Pulmonary artery endothelial cell (primary cell): ENCODE data around the gene MRPL22. TPM values are rescaled to one million over a fixed set of nuclear protein-coding genes. Genes with fewer than 3 reads are reported as not detected.
"Not testable (repeated sequence)": the region's sequence is repeated elsewhere in the genome, so short reads cannot be mapped to it uniquely, and the experiment has no call there.

ENCODE experiments used
- DNase-seq: peaks from one replicate; pipeline ENCODE4 v3.0.0-alpha.2; 2011; ENCODE audit warnings: low read depth, low spot score
- total RNA-seq: library from RNA; depleted of rRNA; stranded (reverse); fragments of >200 nt; gene quantifications from 2 replicates; pipeline ENCODE4 v1.2.3, GENCODE V29; 2014

Gene MRPL22
- total RNA-seq, 1 donor from 2014 or later: 62.6 TPM

DNA sequence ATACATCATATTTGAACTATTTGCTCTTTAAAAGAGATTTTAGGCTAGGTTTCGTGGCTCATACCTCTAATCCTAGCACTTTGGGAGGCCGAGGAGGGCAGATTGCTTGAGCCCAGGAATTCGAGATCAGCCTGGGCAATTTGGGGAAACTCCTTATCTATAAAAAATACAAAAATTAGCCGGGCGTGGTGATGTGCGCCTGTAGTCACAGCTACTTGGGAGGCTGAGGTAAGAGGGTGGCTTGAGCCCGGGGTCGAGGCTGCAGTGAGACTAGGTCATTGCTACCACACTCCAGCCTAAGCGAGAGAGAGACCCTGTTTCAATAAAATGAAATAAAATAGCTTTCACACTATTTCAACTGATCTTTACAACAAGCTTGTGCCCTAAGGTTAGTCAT lies 500 bp upstream of the MRPL22 start:
- DNase-seq: no peak

DNA sequence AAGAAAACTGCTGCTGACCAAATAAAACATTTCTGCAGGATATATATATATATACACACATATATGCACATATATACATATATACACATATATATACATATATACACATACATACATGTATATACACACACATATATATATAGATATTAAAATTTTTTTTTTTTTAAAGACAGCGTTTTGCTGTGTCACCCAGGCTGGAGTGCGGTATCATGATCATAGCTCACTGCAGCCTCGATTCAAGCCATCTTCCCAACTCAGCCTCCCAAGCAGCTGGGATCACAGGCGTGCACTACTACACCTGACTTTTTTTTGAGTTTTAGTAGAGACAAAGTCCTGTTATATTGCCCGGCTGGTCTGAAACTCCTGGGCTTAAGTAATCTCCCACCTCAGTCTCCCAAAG lies 2.7 kb downstream of the MRPL22 start:
- DNase-seq: no peak

DNA sequence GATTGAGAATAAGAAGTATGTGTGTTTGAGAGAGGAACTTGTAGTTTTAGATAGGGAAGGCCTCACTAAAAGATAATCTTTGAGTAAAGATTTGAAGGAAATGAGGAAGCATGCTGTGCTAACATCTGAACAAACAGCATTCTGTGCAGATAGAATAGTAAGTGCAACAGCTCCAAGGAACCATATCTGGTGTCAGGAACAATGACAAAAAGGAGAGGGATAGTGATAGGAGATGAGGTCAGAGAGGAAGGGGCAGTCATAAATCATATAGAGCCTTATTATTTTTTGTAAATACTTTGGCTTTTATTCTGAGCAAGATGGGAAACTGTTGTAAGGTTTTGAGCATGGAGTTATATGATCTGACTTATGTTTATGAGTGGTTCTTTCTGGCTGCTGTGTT lies 3.8 kb downstream of the MRPL22 start:
- no peak for DNase-seq

DNA sequence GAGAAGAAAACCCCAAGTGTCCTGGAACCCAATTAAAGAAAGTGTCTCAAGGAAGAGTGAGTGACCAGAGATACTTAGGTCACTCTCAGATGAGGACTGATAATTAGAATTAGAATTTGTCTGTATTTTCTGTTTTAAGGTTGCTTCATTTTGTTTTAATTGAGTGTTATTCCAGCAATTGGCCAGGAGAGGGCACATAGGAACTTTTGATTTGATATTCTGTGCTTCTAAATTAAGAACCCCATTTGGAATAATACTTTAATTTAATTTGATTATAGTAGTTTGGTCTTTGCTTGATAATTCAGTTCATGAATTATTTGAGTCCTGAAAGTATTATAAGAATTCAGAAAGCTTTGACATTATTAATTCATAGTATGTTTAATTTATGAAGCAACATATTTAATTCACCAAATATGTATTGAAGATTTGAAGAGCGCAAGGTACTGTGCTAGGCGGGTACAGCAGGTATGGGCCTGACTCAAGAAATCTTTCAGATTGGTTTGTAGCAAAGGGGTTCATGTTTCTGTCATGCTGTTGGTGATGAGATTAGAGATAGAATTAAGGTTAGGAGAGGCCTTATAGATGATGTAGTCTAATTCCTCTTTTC lies 4.9 kb downstream of the MRPL22 start:
- no peak for DNase-seq

GRCh38 chr5:154947778-154948177 lies 6.9 kb downstream of the MRPL22 start:
- no peak for DNase-seq

- no peak for DNase-seq
These were observed 7.4 kb downstream of the MRPL22 start for GRCh38 chr5:154948313-154948712.

DNA sequence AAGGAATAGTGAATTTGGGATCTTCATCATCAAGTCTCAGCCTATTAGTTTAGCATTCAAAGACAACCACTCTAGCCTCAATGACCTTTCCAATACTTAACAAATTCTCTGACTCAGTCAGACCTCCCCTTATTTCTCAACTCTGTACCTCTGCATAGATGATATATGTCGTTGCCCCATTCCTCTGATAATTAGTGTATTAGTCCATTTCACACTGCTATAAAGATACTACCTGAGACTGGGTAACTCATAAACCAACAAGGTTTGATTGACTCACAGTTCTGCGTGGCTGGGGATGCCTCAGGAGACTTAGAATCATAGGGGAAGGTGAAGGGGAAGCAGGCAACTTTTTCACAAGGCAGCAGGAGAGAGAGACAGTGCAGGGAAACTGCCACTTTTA lies 8.9 kb downstream of the MRPL22 start:
- DNase-seq: no peak

GRCh38 chr5:154956712-154957111 lies 15.8 kb downstream of the MRPL22 start:
- DNase-seq: no peak

- DNase-seq: no peak
These were observed 21.6 kb downstream of the MRPL22 start for GRCh38 chr5:154962494-154962893.

DNA sequence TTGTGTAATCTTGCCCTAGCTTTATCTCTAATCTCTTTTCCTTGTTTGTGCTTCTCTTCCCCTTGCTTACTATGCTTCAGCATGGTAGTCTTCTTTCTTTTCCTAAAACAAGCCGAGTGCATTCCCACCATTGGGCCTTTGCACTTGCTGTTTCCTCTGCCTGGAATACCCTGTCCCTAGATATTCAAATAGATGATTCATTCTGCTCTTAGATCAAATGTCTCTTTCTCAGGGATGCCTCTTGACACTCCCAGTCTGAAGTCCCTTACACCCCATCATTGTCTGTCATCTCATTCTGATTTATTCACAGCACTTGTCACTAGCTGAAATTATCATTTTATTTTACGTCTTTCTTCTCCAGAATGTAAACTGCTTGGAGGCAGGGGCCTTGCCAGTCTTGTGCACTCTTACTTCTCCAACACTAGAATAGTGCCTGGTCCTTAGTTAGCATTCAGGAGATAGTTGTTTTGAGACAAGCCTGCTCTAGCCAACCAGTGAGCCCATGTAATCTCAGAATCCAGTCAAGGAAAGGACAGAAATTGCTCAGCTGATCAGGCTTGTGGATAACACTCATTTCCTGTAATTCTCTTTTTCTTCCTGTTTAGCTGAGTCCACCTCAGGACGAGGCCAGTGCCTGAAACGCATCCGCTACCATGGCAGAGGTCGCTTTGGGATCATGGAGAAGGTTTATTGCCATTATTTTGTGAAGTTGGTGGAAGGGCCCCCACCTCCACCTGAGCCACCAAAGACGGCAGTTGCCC lies 25.4 kb downstream of the MRPL22 start:
- peak; percentile 86 for DNase-seq

DNA sequence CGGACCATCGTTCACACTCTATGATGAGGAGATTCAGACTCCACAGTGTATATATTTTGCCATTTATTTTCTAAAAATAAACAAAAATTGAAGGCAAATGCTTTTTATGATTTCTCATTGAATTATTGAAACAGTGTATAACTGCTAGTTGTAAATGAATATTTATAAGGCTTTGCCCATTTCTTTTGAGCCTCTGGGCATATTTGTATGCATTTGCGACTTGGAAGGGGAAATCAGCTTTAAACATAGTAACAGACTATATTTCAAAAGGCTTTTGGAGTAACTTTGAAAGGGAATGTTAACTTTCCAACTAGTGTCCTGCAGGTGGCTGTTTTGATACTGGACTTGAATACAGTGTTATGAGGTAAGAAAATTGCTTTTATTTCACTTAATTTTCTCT lies 26.0 kb downstream of the MRPL22 start:
- no peak for DNase-seq

DNA sequence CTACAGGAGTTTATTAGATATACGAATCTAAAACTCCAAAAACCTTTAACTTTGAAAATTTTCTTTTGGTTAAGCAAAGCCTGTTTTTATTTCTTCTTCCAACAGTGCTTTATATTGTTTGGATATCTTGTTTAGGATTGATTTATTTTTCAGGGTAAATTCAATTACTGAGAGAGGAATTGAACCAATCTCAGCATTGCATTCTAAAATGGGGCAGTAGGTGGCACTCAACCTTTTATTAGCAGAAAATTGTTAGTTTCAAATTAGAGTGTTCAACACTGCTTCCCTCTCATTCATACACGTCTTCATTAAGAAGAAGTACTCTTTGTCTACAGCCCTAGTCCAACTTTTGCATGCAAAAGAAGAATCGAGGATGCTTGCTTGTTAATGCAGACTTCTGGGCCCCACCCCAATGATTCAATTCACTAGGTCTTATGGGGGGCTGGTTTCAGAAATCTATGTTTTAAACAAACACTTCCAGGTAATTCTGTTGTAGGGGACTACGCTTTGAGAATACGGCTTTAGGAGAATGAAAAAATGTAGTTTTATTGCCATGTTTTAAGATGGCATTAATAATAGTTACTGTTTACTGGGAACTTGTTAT lies 26.6 kb downstream of the MRPL22 start:
- DNase-seq: no peak

GRCh38 chr5:154968953-154969352 lies 28.1 kb downstream of the MRPL22 start:
- DNase-seq: no peak

- DNase-seq: no peak
These were observed 29.9 kb downstream of the MRPL22 start for GRCh38 chr5:154970759-154971158.

DNA sequence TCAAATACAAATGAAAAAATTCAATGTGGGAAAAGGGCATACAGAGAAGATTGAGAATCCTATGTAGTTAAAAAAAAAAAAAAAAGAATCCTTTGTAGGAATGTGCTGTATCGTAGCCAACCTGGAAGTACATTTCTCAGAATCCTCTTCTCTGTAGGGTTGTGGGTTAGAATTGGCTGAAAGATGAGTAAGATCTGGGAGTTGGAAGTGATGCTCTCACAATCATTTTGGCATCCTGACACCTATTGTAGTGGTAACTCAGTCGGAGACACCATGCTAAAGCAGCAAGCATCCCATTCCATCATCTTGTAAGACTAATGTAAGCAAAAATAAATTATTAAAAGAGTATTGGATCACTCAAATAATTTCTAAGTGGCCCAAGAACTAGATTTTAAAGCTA lies 30.6 kb downstream of the MRPL22 start:
- DNase-seq: no peak

GRCh38 chr5:154972476-154973080 lies 31.7 kb downstream of the MRPL22 start:
- peak; percentile 30 for DNase-seq

- DNase-seq: not testable (repeated sequence)
These were observed 35.2 kb downstream of the MRPL22 start for GRCh38 chr5:154976082-154976481.

DNA sequence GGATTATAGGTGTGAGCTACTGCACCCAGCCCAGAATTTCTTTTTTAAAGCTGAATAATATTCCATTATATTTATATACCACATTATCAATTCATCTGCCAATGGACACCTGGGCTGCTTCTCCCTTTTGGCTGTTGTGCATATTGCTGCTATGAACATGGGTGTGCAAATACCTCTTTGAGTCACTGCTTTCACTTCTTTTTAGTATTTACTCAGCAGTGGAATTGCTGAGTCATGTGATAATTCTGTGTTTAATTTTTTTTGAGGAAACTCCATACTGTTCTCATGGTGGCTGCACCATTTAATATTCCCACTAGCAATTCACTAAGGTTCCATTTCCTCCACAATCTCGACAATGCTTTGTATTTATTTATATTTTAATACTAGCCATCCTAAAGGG lies 36.5 kb downstream of the MRPL22 start:
- no peak for DNase-seq

DNA sequence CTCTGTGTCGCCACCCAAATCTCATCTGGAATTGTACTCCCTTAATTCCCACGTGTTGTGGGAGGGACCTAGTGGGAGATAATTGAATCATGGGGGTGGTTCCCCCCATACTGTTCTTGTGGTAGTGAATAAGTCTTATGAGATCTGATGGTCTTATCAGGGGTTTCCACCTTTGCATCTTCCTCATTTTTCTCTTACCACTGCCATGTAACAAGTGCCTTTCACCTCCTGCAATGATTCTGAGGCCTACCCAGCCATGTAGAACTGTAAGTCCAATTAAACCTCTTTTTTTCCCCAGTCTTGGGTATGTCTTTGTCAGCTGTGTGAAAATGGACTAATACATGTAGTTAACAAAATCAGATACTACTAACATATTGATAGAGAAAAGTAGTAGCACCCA lies 37.4 kb downstream of the MRPL22 start:
- not testable (repeated sequence) for DNase-seq

DNA sequence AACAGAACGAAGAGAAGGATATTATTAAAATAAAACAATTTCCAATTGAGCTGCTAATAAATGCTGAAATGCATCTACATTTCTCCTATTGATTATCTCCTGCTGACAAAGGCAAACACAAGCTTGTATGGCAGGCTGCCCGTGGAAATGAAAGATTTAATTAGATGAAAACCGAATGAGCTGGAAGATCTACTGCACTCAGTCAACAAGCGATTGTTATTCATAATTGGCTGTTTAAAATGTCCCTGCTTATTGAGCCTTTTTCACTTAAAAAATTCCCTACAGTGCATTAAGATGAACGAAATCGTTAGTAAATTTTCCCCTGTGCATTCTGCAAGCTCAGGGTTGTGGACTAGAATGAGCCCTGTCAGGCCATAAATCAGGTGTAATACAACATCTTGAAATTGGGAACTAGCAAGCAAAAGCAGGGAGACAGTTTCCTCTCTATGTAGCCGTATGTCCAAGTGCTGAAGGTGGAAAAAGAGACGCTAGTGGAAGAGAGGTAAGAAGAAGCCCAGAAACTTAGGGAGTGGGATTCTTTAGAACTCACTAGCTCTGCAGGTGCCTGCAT lies 44.2 kb downstream of the MRPL22 start:
- DNase-seq: no peak

- DNase-seq: no peak
These were observed 45.3 kb downstream of the MRPL22 start for GRCh38 chr5:154986151-154986550.

DNA sequence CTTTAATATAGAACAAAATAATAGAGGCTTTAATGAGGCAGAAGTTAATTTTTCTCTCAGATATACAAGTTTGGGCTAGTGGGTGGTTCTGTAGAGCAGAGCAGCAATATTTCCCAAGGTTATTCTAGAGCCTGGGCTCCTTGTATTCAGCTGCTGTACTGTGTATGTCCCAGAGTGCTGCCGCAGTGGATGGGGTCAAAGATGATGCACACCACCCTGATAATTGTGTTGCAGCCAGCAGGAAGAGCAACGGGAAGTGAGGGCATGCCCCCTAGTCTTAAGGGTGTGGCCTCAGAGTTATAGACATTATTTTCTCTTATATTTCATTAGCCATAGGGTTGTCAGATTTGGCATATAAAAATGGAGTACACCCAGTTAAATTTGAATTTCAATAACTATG lies 48.8 kb downstream of the MRPL22 start:
- DNase-seq: no peak
